IPS-NIHi11 (cell line): ENCODE data around the gene RAPGEF4.

Source experiments
- DNase-seq: peaks from one replicate; pipeline ENCODE4 v3.0.0; 2012; ENCODE audit warnings: mixed read lengths, low spot score

RAPGEF4 gene

GRCh38 chr2:172997031-172997430 is 261.4 kb downstream of the RAPGEF4 start:
- no peak for DNase-seq

GRCh38 chr2:172998547-172999272 is 263.1 kb downstream of the RAPGEF4 start:
- DNase-seq: no peak

DNA sequence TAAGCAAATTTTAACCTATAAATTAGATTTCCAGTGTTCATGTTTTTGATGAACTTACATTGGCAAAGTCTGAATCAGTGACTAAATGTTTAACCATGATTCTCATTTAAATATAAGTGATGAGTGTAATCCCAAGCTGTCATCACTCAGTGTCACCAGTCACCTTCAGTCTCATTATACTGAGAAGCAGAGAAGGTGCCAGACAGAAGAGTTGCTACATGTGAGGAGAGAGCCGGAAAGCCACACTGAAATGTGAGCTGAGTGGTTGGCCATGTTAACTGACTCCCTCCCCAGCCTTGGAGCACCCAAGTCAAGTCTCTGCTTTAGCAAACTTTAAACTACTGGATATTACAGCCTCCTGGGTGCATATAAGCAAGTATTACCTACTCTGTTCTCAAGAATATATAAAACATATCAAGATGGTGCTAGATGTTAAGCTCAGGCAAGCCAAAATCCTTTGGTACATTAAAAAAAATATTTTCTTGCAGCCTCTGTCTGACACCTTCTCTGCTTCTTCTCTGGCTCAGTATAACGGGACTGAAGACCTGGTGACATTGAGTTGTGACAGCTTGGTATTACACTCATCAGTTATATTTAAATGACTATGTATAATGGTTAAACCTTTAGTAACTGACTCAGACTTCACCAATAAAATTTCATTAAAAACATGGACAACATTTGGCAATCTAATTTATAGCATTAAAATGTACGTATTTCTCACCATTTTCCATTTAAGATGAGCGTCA is 264.2 kb downstream of the RAPGEF4 start:
- no peak for DNase-seq

DNA sequence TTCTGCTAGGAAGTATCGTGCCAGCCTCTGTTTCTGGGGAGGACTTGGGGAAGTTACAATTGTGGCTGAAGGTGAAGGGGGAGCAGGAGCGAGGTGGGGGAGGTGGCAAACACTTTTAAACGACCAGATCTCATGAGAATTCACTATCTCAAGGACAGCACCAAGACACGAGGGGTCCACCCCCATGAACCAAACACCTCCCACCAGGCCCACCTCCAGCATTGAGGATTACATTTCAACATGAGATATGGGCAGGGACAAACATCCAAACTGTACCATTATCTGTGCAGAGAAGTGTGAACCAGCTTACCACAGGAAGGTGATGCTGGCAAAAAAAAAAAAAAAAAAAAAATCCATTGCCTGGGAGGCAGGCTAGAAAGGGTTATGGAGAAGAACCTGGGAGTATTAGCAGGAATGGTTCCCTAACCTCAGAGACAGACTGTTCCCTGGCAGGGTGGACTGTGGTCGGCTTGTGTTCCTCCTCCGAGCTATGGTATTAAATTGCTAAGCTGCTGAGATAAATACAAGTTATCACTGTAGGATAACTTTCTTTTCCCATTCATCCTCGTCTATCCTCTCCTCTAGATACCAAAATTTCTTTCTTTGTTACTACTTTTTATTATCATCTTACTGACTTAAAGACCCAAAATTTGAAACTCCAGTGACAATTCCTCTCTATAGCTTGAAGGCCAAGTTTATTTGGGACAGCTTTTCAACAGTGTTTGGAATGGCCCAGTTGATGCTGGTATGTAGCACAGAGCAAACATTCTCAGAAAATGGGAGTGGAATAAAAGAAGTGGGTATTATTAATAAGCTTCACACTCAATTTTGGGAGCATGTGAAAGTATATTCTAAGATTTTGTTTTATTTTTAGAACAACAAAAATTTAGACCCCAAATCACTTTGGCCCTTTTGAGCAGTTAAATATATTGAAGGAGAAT is 266.3 kb downstream of the RAPGEF4 start:
- DNase-seq: no peak

GRCh38 chr2:173002751-173003541 is 267.3 kb downstream of the RAPGEF4 start:
- DNase-seq: no peak

- no peak for DNase-seq
Measured at GRCh38 chr2:173008786-173009185, 273.1 kb downstream of the RAPGEF4 start.

DNA sequence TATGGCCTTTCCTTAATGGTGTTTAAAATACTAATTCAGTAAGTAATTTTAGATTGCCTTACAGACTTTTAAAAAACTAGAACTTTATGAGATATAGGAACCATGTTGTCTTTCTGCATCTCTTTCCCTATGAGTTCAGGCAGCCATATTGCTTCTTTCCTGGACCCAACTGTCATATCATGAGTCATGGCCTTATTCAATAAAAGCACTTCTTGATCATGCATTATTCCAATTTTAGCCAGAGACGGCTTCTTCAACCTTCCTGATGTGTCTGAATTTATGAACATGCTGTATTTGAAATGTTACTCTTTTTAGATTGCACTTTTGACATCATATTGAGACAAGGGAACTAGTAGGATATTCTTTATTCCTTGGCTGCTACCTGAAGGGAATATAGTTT is 274.6 kb downstream of the RAPGEF4 start:
- DNase-seq: no peak

GRCh38 chr2:173016451-173016850 is 280.8 kb downstream of the RAPGEF4 start:
- no peak for DNase-seq

GRCh38 chr2:173017646-173018420 is 282.2 kb downstream of the RAPGEF4 start:
- DNase-seq: no peak

- no peak for DNase-seq
Measured at GRCh38 chr2:173019755-173020154, 284.1 kb downstream of the RAPGEF4 start.

GRCh38 chr2:173021939-173022371 is 286.3 kb downstream of the RAPGEF4 start:
- no peak for DNase-seq

DNA sequence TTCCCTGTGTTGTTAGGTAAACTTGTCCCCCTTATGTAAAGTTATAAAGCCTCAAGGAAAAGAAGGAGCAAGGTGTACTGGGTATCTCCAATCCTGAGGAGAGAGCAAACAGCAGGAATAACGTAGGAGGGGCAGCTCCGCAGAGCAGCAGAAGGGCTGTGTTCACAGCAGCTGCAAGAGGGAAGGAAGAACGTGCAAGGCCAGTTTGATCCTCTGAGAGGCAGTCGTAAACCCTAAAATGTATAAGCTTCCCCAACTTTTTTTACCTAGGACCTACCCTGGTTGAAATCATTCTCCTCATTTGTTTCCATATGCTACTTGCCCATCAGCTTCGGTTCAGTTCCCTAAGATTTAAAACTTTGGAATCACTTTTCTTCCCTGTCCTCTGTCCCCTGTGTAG is 288.1 kb downstream of the RAPGEF4 start:
- DNase-seq: no peak

DNA sequence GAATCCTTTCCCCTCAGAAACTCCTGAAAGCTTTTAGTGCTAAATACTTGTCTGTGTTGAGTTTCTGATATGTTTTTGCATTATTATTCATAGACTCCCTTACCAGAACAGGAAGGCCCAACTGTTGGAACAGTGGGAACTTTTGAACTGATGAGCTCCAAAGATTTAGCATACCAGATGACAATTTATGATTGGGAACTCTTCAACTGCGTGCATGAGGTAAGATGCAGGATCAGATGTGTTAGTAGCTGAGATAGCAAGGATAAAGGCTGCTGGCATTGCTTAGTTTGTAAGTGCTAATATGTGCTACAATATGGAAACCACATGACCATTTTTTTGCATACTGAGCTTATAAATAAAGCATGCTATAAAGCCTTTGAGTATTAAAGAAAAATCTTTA is 290.8 kb downstream of the RAPGEF4 start:
- no peak for DNase-seq

DNA sequence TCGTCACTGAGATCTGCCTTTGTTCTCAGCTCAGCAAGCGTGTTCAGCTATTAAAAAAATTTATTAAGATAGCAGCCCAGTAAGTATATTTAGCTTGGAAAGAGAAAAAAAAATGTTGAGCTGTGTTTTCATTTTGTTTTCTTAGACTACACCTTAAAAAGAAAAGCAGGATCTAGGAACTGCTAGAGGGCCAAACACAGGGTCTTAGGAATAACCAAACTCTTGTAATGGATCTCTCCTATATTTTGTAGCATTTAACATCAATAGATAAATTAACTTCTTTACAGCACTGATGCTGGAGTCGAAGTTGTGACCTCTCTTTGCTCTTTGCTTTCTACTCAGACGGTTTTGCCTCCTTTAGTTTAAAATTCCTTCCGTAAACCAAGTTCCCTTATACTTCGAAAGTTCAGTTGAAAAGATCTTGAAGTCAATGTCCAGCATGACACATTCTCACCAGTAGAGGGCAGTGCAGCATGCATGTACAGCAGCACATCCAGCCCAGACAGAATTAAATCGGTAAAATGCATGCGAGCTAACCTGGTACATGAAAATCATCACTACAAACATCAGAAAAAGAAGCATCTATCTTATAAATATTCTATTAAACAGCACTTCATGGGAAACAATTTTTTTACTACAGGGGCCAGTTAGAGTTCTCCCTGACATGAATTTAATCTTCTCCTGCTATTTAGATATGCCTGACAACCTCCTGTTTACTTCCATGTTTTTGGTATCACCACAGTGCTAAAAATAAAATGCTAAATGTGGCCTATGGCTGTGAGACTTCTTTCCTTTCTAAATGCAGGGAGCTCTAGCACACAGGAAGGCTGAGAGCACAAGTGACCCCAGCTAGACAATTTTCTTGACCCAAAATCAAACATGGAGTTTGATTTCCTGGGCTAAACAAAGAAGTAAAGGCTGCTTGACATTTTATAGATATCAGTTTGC is 291.8 kb downstream of the RAPGEF4 start:
- peak; percentile 76 for DNase-seq

DNA sequence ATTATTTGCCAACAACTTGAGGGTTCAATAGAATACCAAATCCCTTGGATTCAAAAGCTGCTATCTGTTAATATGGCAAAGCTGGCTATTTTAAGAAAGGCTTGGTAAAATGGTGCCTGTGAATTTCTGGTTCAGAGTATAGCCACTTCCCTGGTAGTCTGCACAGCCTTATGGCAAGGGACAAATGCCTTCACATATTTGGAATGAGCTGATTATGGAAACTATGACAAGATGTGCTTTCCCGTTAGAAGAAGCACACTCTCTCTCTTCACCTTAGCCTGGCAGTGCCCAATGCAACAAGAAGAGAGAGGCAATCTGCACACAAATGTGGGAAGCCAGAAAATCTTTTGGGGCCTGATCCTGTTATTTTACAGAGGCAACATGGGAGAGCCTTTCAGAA is 292.5 kb downstream of the RAPGEF4 start:
- no peak for DNase-seq

GRCh38 chr2:173028671-173029070 is 293.0 kb downstream of the RAPGEF4 start:
- no peak for DNase-seq

DNA sequence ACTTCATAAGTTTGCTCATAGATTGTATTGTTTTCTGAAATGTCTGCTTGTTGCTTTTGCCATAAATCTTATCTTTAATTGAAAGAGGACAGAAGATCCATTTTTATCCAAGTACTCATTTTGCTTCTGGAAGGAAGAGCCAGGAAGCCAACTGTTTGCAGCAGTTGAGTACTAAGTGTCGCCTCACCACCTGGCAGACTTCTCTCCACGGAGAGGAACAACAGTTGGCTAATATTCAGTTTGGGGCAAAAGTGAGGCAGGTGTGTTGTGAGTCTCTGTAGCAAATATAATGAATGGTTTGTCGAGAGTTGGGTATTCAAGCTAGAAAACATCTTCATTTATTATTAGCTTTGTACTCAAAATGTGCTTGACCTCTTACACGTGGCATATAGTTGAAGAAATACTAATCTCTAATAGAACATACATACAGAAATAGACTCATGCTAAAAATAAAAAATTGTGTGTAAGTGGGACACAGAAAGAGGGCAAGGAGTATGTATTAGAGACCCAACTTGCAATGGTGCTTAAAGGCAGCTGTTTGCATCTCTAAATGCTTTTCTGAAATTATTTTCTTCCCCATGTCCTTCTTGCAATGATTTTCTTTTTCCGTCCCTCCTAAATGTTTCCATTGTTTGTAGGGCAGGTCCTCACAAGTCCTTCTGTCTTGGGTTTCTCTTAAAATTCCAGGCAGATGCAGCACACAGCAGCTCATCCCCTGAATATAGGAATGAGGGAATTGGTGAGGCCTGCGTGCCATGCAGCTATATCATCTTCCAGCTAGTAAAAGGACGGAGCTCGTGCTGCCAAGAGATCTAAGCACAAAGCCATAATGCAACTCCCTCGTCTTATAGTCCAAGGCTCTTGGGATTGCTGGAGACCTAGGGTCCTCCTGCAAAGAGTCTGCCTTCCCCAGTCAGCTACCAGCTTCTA is 295.2 kb downstream of the RAPGEF4 start:
- no peak for DNase-seq

DNA sequence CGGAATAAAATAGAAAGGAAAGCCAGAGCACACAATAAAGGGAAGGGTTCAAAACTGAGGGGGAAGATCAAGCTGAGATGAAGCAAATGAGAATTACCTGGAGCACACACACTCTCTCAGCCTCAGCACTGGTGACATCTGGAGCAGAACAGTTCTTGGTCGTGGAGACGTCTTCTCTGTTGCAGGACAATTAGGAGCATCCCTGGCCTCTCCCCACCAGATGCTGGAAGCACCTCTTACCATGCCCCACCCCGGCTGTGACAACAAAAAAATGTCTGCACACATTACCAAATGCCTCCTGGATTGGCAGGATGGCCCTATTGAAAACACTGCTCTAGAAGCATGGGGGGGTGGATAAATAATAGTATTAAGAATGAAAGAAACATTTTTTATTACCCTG is 296.4 kb downstream of the RAPGEF4 start:
- no peak for DNase-seq

DNA sequence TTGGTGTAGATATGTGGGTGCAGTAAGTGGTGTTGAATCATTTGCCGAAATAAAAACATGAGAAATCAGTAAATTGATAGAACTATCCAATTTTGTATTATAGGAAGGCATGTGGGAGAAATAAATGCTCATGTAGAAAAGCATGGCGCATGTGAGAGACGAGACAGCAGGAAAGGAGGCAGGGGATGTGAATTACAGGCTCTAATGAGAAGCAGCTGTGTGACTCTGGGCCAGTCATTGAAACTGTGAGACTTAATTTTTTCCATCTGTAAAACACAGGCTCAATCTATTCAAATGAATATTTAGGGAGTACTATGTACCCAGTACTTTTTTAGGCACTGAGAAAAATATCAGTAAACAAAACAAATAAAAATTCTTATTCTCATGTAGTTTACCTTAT is 297.4 kb downstream of the RAPGEF4 start:
- no peak for DNase-seq
